PC-9 (cell line): ENCODE measurements around the gene SLC6A4.

ENCODE experiments used
- EZH2 ChIP-seq: fragments of 200-600 bp; sonication (generic); IDR thresholded peaks from 2 replicates; pipeline ENCODE4 v1.8.0; 2017; ENCODE audit warnings: antibody characterized with exemption, low read depth
- TF ChIP-seq, protein P1 (sequence below): fragments of 200-600 bp; sonication (generic); conservative IDR thresholded peaks from 2 replicates; pipeline ENCODE4 v1.6.1; 2017; ENCODE audit warnings: mixed run types, antibody characterized with exemption, mild to moderate bottlenecking, moderate library complexity

DNA sequence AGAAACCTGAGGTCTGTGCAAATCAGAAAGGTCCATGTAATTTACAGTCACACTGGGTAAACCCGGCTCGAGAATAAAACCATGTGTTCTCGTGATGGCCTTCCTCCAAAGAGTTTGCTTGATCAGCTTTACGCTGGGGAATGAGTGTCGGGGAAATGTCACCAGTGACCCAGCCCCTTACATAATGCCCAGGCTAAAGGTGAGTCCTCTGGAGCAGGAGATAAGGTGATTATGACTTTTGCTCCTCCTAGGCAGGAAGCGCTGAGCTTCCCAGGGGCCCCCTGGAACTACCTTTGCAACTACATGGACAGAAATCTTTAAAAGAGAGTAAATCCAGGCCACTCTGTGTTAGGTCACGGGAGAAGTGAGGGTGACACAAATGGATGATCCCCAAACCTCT lies 15.7 kb downstream of the SLC6A4 start:
- TF ChIP-seq, protein P1, sequence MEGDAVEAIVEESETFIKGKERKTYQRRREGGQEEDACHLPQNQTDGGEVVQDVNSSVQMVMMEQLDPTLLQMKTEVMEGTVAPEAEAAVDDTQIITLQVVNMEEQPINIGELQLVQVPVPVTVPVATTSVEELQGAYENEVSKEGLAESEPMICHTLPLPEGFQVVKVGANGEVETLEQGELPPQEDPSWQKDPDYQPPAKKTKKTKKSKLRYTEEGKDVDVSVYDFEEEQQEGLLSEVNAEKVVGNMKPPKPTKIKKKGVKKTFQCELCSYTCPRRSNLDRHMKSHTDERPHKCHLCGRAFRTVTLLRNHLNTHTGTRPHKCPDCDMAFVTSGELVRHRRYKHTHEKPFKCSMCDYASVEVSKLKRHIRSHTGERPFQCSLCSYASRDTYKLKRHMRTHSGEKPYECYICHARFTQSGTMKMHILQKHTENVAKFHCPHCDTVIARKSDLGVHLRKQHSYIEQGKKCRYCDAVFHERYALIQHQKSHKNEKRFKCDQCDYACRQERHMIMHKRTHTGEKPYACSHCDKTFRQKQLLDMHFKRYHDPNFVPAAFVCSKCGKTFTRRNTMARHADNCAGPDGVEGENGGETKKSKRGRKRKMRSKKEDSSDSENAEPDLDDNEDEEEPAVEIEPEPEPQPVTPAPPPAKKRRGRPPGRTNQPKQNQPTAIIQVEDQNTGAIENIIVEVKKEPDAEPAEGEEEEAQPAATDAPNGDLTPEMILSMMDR: no peak
- TF ChIP-seq EZH2: no peak
